Transverse colon (tissue), 4 donors: Measurements from ENCODE around the gene ATG7. TPM values are rescaled to one million over a fixed set of nuclear protein-coding genes. Genes with fewer than 3 reads are reported as not detected.

Source experiments
- DNase-seq: peaks from one replicate; pipeline ENCODE4 v3.0.0-alpha.2; 2019
- H3K27ac ChIP-seq, 4 donors: fragments of 200-600 bp; sonication (generic); 2 replicates each; pipeline ENCODE4 v1.5.1; 2016 to 2018; ENCODE audit warnings: inconsistent platforms in 4 of 4
- H3K27me3 ChIP-seq: fragments of 200-600 bp; sonication (generic); 2 replicates; pipeline ENCODE4 v1.5.1; 2017; ENCODE audit warnings: inconsistent platforms
- H3K36me3 ChIP-seq, 4 donors: fragments of 200-600 bp; sonication (generic); 2 replicates each; pipeline ENCODE4 v1.5.1; 2017 to 2019; ENCODE audit warnings: inconsistent platforms in 4 of 4
- H3K4me1 ChIP-seq, 4 donors: fragments of 200-600 bp; sonication (generic); 2 replicates each; pipeline ENCODE4 v1.5.1; 2017 to 2020; ENCODE audit warnings: inconsistent platforms in 4 of 4
- H3K4me3 ChIP-seq, 4 donors: fragments of 200-600 bp; sonication (generic); 1 replicate in 1 of 4; 2 replicates in 3 of 4; pipeline versions ENCODE4 v1.5.1 to v1.6.1; 2017 to 2019; ENCODE audit warnings: inconsistent platforms in 4 of 4
- H3K9me3 ChIP-seq, 2 donors: fragments of 200-600 bp; sonication (generic); 2 replicates each; pipeline ENCODE4 v1.5.1; 2017 to 2019; ENCODE audit warnings: inconsistent platforms in 2 of 2
- CTCF ChIP-seq, 5 experiments: fragments of 200-600 bp in 3 of 5; fragments of 450-650 bp in 2 of 5; sonication (generic) in 3 of 5; IDR thresholded peaks; 1 replicate in 2 of 5; 2 replicates in 3 of 5; pipeline ENCODE4 v1.5.1; 2016 to 2017; ENCODE audit warnings: antibody characterized with exemption in 5 of 5, inconsistent platforms in 3 of 5, mild to moderate bottlenecking in 2 of 5, moderate library complexity in 1 of 5
- EP300 ChIP-seq: sonication (generic); formaldehyde crosslinking; IDR thresholded peaks from one replicate; pipeline ENCODE4 v1.6.1; 2017; ENCODE audit warnings: antibody characterized with exemption, low read depth
- POLR2A ChIP-seq: fragments of 450-650 bp; IDR thresholded peaks from one replicate; pipeline ENCODE4 v1.6.1; 2016; ENCODE audit warnings: antibody characterized with exemption, mild to moderate bottlenecking, moderate library complexity
- POLR2AphosphoS5 ChIP-seq, 3 donors: sonication (generic); formaldehyde crosslinking; IDR thresholded peaks; one replicate each; pipeline ENCODE4 v1.6.1; 2016; ENCODE audit warnings: antibody characterized with exemption in 3 of 3
- WGBS, 2 donors: methylation state at CpG; one replicate each; pipeline ENCODE4 v1.1.5; 2018; ENCODE audit warnings: low coverage in 1 of 2; 5-methylcytosine and 5-hydroxymethylcytosine counted together
- in situ Hi-C, 4 donors: fragments of 200-750 bp; cut with MboI; loops; one replicate each; pipeline versions ENCODE4 v1.15.0 to v1.15.1; 2017; ENCODE audit warnings: low sequenced_read_pairs in 3 of 4, low pct_ligation_motif_present in 1 of 4, low pct_unique_long_range_greater_than_20kb in 1 of 4
- intact Hi-C: fragments of 100-400 bp; cut with DNase I; formaldehyde crosslinking; loops from one replicate; pipeline ENCODE4 v1.15.1; 2023; ENCODE audit warnings: low total_unique reads
- total RNA-seq, 4 donors: library from RNA; depleted of rRNA; stranded (reverse); fragments of >200 nt; gene quantifications; one replicate each; pipeline ENCODE4 v1.1.0, GENCODE V29; 2016

Gene ATG7
- total RNA-seq, 4 donors from 2014 or later = 44.5 to 122 (median 75.0) TPM

GRCh38 chr3:11544412-11545181 lies 272.4 kb downstream of the ATG7 start:
- H3K27me3 ChIP-seq = no peaks in the 10 kb centered on the region
- WGBS, 2 donors = 79% methylated on average over 17 of the region's 17 CpGs; no CpG with 5 or more reads in 1 of the 2 donors
- in situ Hi-C loops = no loop called here

GRCh38 chr3:11545186-11545851 lies 273.1 kb downstream of the ATG7 start:
- no peak for DNase-seq
- no peaks in the 10 kb centered on the region for H3K27me3 ChIP-seq
- in situ Hi-C loops = no loop called here
- H3K36me3 ChIP-seq = no peaks in the 10 kb centered on the region
- H3K4me3 ChIP-seq = no peak overlapping the region
- H3K27ac ChIP-seq = peak overlapping the region; percentile 32 to 44 (median 36)
- peaks cover 4 to 11% (median 5%) of the 10 kb centered on the region in 4 donors for H3K4me1 ChIP-seq
- no peaks in the 10 kb centered on the region for H3K9me3 ChIP-seq
- TF ChIP-seq POLR2AphosphoS5 (IDR thresholded peaks at IDR 0.05) = no peak
- no peak for TF ChIP-seq POLR2A
- TF ChIP-seq CTCF (IDR thresholded peaks at IDR 0.05) = no peak
- no peak for TF ChIP-seq EP300
- intact Hi-C loops = no loop called here
- 78 to 89% methylated on average over 5 to 16 of the region's 16 CpGs for WGBS, 2 donors

More at GRCh38 chr3:11544412-11545181, 272.4 kb downstream of the ATG7 start:
- H3K9me3 ChIP-seq = no peaks in the 10 kb centered on the region
- DNase-seq = no peak
- peaks cover 4 to 11% (median 5%) of the 10 kb centered on the region in 4 donors for H3K4me1 ChIP-seq
- no peaks in the 10 kb centered on the region for H3K36me3 ChIP-seq
- H3K4me3 ChIP-seq = no peak overlapping the region
- TF ChIP-seq POLR2A (no peak), POLR2AphosphoS5 (IDR thresholded peaks at IDR 0.05) (no peak), EP300 (no peak), CTCF (IDR thresholded peaks at IDR 0.05) (no peak)
- intact Hi-C loops = no loop called here
- peak overlapping the region; percentile 32 to 44 (median 36) for H3K27ac ChIP-seq

- TF ChIP-seq POLR2A (no peak), EP300 (no peak), CTCF (IDR thresholded peaks at IDR 0.05) (no peak), POLR2AphosphoS5 (IDR thresholded peaks at IDR 0.05) (no peak)
- in situ Hi-C loops = no loop called here
- Histone ChIP-seq H3K27me3 (no peaks in the 10 kb centered on the region), H3K4me1 (peaks cover 4 to 10% (median 5%) of the 10 kb centered on the region in 4 donors), H3K9me3 (no peaks in the 10 kb centered on the region), H3K36me3 (no peaks in the 10 kb centered on the region), H3K27ac (no peak overlapping the region), H3K4me3 (no peak overlapping the region)
- intact Hi-C loops = no loop called here
- DNase-seq = peak; percentile 5
- 90 to 100% methylated on average over 1 to 9 of the region's 9 CpGs for WGBS, 2 donors
Observed at GRCh38 chr3:11546657-11547302, 274.6 kb downstream of the ATG7 start.

- Histone ChIP-seq H3K27ac (no peak overlapping the region), H3K4me1 (peaks cover 4 to 8% (median 5%) of the 10 kb centered on the region in 4 donors), H3K4me3 (no peak overlapping the region), H3K9me3 (no peaks in the 10 kb centered on the region), H3K36me3 (no peaks in the 10 kb centered on the region), H3K27me3 (no peaks in the 10 kb centered on the region)
- no peak for DNase-seq
- in situ Hi-C loops (no loop called here), intact Hi-C loops (no loop called here)
- 68% methylated on average over 2 of the region's 2 CpGs; no CpG with 5 or more reads in 1 of the 2 donors for WGBS, 2 donors
- TF ChIP-seq POLR2A (no peak), POLR2AphosphoS5 (IDR thresholded peaks at IDR 0.05) (no peak), EP300 (no peak), CTCF (IDR thresholded peaks at IDR 0.05) (no peak)
Observed at GRCh38 chr3:11547498-11547897, 275.3 kb downstream of the ATG7 start.
